ENCODE data around the gene LPA. TPM values are rescaled to one million over a fixed set of nuclear protein-coding genes. Genes with fewer than 3 reads are reported as not detected.
"Not testable (repeated sequence)": the region's sequence is repeated elsewhere in the genome, so short reads cannot be mapped to it uniquely, and the experiment has no call there.

The LPA gene
- total RNA-seq, 2 donors from 2014 or later: not detected

- peaks cover 0 to 5% of the 10 kb centered on the region in 2 donors for H3K4me1 ChIP-seq
- no peak for TF ChIP-seq CTCF (IDR thresholded peaks at IDR 0.05)
- no peak for DNase-seq (ENCODE audit: low spot score)
Measured at GRCh38 chr6:160535270-160535669, 128.8 kb downstream of the LPA start.

GRCh38 chr6:160534050-160534696, 129.9 kb downstream of the LPA start:
- Histone ChIP-seq H3K27me3 (no peaks in the 10 kb centered on the region), H3K4me3 (peak overlapping the region in 1 of 2 donors; percentile 15), H3K27ac (no peak overlapping the region), H3K4me1 (peaks cover 0 to 5% of the 10 kb centered on the region in 2 donors), H3K36me3 (no peaks in the 10 kb centered on the region), H3K9me3 (no peaks in the 10 kb centered on the region)
- DNase-seq (ENCODE audit: low spot score): no peak
- TF ChIP-seq CTCF (IDR thresholded peaks at IDR 0.05): peak; percentile 85 to 94

More at GRCh38 chr6:160535270-160535669, 128.8 kb downstream of the LPA start:
- Histone ChIP-seq H3K27ac (no peak overlapping the region), H3K36me3 (no peaks in the 10 kb centered on the region), H3K4me3 (no peak overlapping the region), H3K27me3 (no peaks in the 10 kb centered on the region), H3K9me3 (no peaks in the 10 kb centered on the region)

- no peaks in the 10 kb centered on the region for H3K27me3 ChIP-seq
- no peaks in the 10 kb centered on the region for H3K36me3 ChIP-seq
- no peak overlapping the region for H3K27ac ChIP-seq
- H3K4me3 ChIP-seq: no peak overlapping the region
- no peaks in the 10 kb centered on the region for H3K9me3 ChIP-seq
- DNase-seq (ENCODE audit: low spot score): no peak
- H3K4me1 ChIP-seq: peaks cover 0 to 5% of the 10 kb centered on the region in 2 donors
- TF ChIP-seq CTCF (IDR thresholded peaks at IDR 0.05): no peak
Measured at GRCh38 chr6:160532315-160532714, 131.8 kb downstream of the LPA start.

- H3K9me3 ChIP-seq: no peaks in the 10 kb centered on the region
- H3K4me1 ChIP-seq: peaks cover 0 to 5% of the 10 kb centered on the region in 2 donors
- TF ChIP-seq CTCF (IDR thresholded peaks at IDR 0.05): no peak
- H3K4me3 ChIP-seq: no peak overlapping the region
- no peaks in the 10 kb centered on the region for H3K36me3 ChIP-seq
- no peak for DNase-seq (ENCODE audit: low spot score)
- no peaks in the 10 kb centered on the region for H3K27me3 ChIP-seq
- no peak overlapping the region for H3K27ac ChIP-seq
Measured at GRCh38 chr6:160531826-160532225, 132.2 kb downstream of the LPA start.

GRCh38 chr6:160529524-160529923, 134.6 kb downstream of the LPA start:
- H3K36me3 ChIP-seq; H3K27me3 ChIP-seq; DNase-seq (ENCODE audit: low spot score); H3K9me3 ChIP-seq; H3K27ac ChIP-seq; H3K4me3 ChIP-seq; H3K4me1 ChIP-seq: not testable (repeated sequence)

GRCh38 chr6:160523223-160523622, 140.9 kb downstream of the LPA start:
- H3K4me1 ChIP-seq: no peaks in the 10 kb centered on the region
- H3K27ac ChIP-seq: no peak overlapping the region
- no peaks in the 10 kb centered on the region for H3K36me3 ChIP-seq
- no peaks in the 10 kb centered on the region for H3K9me3 ChIP-seq
- no peaks in the 10 kb centered on the region for H3K27me3 ChIP-seq
- no peak for DNase-seq (ENCODE audit: low spot score)
- no peak for TF ChIP-seq CTCF (IDR thresholded peaks at IDR 0.05)
- no peak overlapping the region for H3K4me3 ChIP-seq

Data from right atrium auricular region (tissue), 2 donors.